Gastrocnemius medialis (tissue), 4 donors: Measurements from ENCODE around the gene ARPC5L. TPM values are rescaled to one million over a fixed set of nuclear protein-coding genes. Genes with fewer than 3 reads are reported as not detected.

Experiments used
- ATAC-seq, 2 donors: fragments of 150-250 bp; one replicate each; pipeline ENCODE4 v1.9.1; 2016
- DNase-seq, 2 donors: peaks; one replicate each; pipeline ENCODE4 v3.0.0-alpha.2; 2019
- H3K27ac ChIP-seq, 4 donors: fragments of 200-600 bp; sonication (generic); 1 replicate in 1 of 4; 2 replicates in 3 of 4; pipeline ENCODE4 v1.5.1; 2016 to 2018; ENCODE audit warnings: mild to moderate bottlenecking in 2 of 4, moderate library complexity in 1 of 4
- H3K27me3 ChIP-seq, 3 donors: fragments of 200-600 bp; sonication (generic) in 2 of 3; 1 replicate in 1 of 3; 2 replicates in 2 of 3; pipeline versions ENCODE4 v1.5.1 to v1.6.0; 2016 to 2019; ENCODE audit warnings: mild to moderate bottlenecking in 1 of 3, moderate library complexity in 1 of 3
- H3K36me3 ChIP-seq, 2 donors: fragments of 200-600 bp; sonication (generic) in 1 of 2; one replicate each; pipeline ENCODE4 v1.5.1; 2017 to 2018
- H3K4me1 ChIP-seq, 2 donors: fragments of 200-600 bp; sonication (generic) in 1 of 2; one replicate each; pipeline ENCODE4 v1.5.1; 2016 to 2017; ENCODE audit warnings: mild to moderate bottlenecking in 2 of 2
- H3K4me3 ChIP-seq, 4 donors: fragments of 200-600 bp; sonication (generic) in 3 of 4; 1 replicate in 1 of 4; 2 replicates in 3 of 4; pipeline ENCODE4 v1.5.1; 2016 to 2019; ENCODE audit warnings: mild to moderate bottlenecking in 2 of 4
- H3K9me3 ChIP-seq, 3 donors: fragments of 200-600 bp; sonication (generic) in 2 of 3; 1 replicate in 1 of 3; 2 replicates in 2 of 3; pipeline ENCODE4 v1.5.1; 2016 to 2019
- POLR2A ChIP-seq, 2 donors: fragments of 450-650 bp; IDR thresholded peaks; one replicate each; pipeline ENCODE4 v1.6.1; 2017; ENCODE audit warnings: antibody characterized with exemption in 2 of 2, mild to moderate bottlenecking in 2 of 2, moderate library complexity in 2 of 2
- in situ Hi-C, 4 donors: fragments of 200-750 bp; cut with MboI; loops; one replicate each; pipeline versions ENCODE4 v1.15.0 to v1.8.0; 2017; ENCODE audit warnings: low sequenced_read_pairs in 4 of 4
- intact Hi-C: fragments of 100-400 bp; cut with DNase I; formaldehyde crosslinking; loops from one replicate; pipeline ENCODE4 v1.15.1; 2023; ENCODE audit warnings: low total_unique reads
- total RNA-seq, 4 donors: library from RNA; depleted of rRNA; stranded (reverse); fragments of >200 nt; gene quantifications; one replicate each; pipeline versions ENCODE4 v1.1.0 to v1.2.3, GENCODE V29; 2016
- TF ChIP-seq, protein P1 (sequence below), 5 experiments: fragments of 450-650 bp in 3 of 5; fragments of 200-600 bp in 2 of 5; sonication (generic) in 2 of 5; IDR thresholded peaks in 4 of 5; conservative IDR thresholded peaks in 1 of 5; 1 replicate in 4 of 5; 2 replicates in 1 of 5; pipeline ENCODE4 v1.5.1; 2016 to 2019; ENCODE audit warnings: antibody characterized with exemption in 5 of 5, mild to moderate bottlenecking in 3 of 5, moderate library complexity in 3 of 5

Gene ARPC5L
- total RNA-seq, 4 donors from 2014 or later: 28.9 to 47.1 (median 29.2) TPM

GRCh38 chr9:124814164-124814535 is 47.8 kb upstream of the ARPC5L start:
- no peak overlapping the region for H3K4me3 ChIP-seq
- no peak overlapping the region for H3K27ac ChIP-seq
- no peaks in the 10 kb centered on the region for H3K9me3 ChIP-seq
- peaks cover 0 to 4% of the 10 kb centered on the region in 2 donors for H3K4me1 ChIP-seq
- no peaks in the 10 kb centered on the region for H3K36me3 ChIP-seq
- in situ Hi-C loops (no loop called here), intact Hi-C loops (no loop called here)
- no peaks in the 10 kb centered on the region for H3K27me3 ChIP-seq
- ATAC-seq (no peak), DNase-seq (no peak)
- no peak for TF ChIP-seq POLR2A (IDR thresholded peaks at IDR 0.05)
- TF ChIP-seq, protein P1, sequence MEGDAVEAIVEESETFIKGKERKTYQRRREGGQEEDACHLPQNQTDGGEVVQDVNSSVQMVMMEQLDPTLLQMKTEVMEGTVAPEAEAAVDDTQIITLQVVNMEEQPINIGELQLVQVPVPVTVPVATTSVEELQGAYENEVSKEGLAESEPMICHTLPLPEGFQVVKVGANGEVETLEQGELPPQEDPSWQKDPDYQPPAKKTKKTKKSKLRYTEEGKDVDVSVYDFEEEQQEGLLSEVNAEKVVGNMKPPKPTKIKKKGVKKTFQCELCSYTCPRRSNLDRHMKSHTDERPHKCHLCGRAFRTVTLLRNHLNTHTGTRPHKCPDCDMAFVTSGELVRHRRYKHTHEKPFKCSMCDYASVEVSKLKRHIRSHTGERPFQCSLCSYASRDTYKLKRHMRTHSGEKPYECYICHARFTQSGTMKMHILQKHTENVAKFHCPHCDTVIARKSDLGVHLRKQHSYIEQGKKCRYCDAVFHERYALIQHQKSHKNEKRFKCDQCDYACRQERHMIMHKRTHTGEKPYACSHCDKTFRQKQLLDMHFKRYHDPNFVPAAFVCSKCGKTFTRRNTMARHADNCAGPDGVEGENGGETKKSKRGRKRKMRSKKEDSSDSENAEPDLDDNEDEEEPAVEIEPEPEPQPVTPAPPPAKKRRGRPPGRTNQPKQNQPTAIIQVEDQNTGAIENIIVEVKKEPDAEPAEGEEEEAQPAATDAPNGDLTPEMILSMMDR (IDR thresholded peaks at IDR 0.05 in 4 of 5, conservative IDR thresholded peaks at IDR 0.05 in 1 of 5): no peak

GRCh38 chr9:124815601-124816000 is 46.3 kb upstream of the ARPC5L start:
- no peak for DNase-seq
- peaks cover 0 to 4% of the 10 kb centered on the region in 2 donors for H3K4me1 ChIP-seq
- H3K4me3 ChIP-seq: no peak overlapping the region
- no peaks in the 10 kb centered on the region for H3K36me3 ChIP-seq
- H3K27me3 ChIP-seq: no peaks in the 10 kb centered on the region
- no peak for ATAC-seq
- in situ Hi-C loops: no loop called here
- TF ChIP-seq, protein P1 (IDR thresholded peaks at IDR 0.05 in 4 of 5, conservative IDR thresholded peaks at IDR 0.05 in 1 of 5): no peak
- TF ChIP-seq POLR2A (IDR thresholded peaks at IDR 0.05): no peak
- intact Hi-C loops: no loop called here
- no peaks in the 10 kb centered on the region for H3K9me3 ChIP-seq
- no peak overlapping the region for H3K27ac ChIP-seq

GRCh38 chr9:124818431-124819281 is 43.3 kb upstream of the ARPC5L start:
- DNase-seq: peak; percentile 38 to 76
- Histone ChIP-seq H3K27me3 (no peaks in the 10 kb centered on the region), H3K4me3 (no peak overlapping the region), H3K36me3 (no peaks in the 10 kb centered on the region), H3K4me1 (peaks cover 0 to 4% of the 10 kb centered on the region in 2 donors), H3K9me3 (no peaks in the 10 kb centered on the region), H3K27ac (peak overlapping the region in 2 of 4 donors; percentile 20 to 31)
- intact Hi-C loops (no loop called here), in situ Hi-C loops (no loop called here)
- no peak for TF ChIP-seq POLR2A (IDR thresholded peaks at IDR 0.05)
- TF ChIP-seq, protein P1 (IDR thresholded peaks at IDR 0.05 in 4 of 5, conservative IDR thresholded peaks at IDR 0.05 in 1 of 5): peak in 1 of 5 experiments; percentile 11
- peak; percentile 78 to 95 for ATAC-seq

GRCh38 chr9:124820698-124821623 is 41.0 kb upstream of the ARPC5L start:
- no peak overlapping the region for H3K27ac ChIP-seq
- peaks cover 0 to 4% of the 10 kb centered on the region in 2 donors for H3K4me1 ChIP-seq
- no peaks in the 10 kb centered on the region for H3K36me3 ChIP-seq
- in situ Hi-C loops (no loop called here), intact Hi-C loops (no loop called here)
- no peaks in the 10 kb centered on the region for H3K27me3 ChIP-seq
- no peaks in the 10 kb centered on the region for H3K9me3 ChIP-seq
- no peak overlapping the region for H3K4me3 ChIP-seq
- no peak for TF ChIP-seq POLR2A (IDR thresholded peaks at IDR 0.05)
- TF ChIP-seq, protein P1 (IDR thresholded peaks at IDR 0.05 in 4 of 5, conservative IDR thresholded peaks at IDR 0.05 in 1 of 5): no peak
- ATAC-seq (no peak), DNase-seq (no peak)
